OCI-LY1 (cell line): ENCODE measurements around the gene SPRED2.

Source experiments
- H2AFZ ChIP-seq: fragments of 200-600 bp; sonication (generic), shearing (Covaris generic); 2 replicates; pipeline ENCODE4 v1.6.0; 2014; ENCODE audit warnings: antibody characterized with exemption, mild to moderate bottlenecking, low read length
- H3F3A ChIP-seq: fragments of 200-600 bp; sonication (generic), shearing (Covaris generic); 2 replicates; pipeline ENCODE4 v1.6.0; 2014; ENCODE audit warnings: mild to moderate bottlenecking, antibody characterized with exemption, low read length, moderate library complexity; ENCODE audit not compliant: insufficient read depth
- H3K27ac ChIP-seq: fragments of 200-600 bp; sonication (generic); 2 replicates; pipeline ENCODE4 v1.5.1; 2014; ENCODE audit warnings: low read length, mixed run types, mild to moderate bottlenecking, low read depth; ENCODE audit not compliant: poor library complexity, severe bottlenecking
- H3K27me3 ChIP-seq: fragments of 200-600 bp; sonication (generic); 2 replicates; pipeline ENCODE4 v1.6.0; 2014; ENCODE audit warnings: antibody characterized with exemption, mild to moderate bottlenecking, low read length, moderate library complexity; ENCODE audit not compliant: insufficient read depth
- H3K36me3 ChIP-seq: fragments of 200-600 bp; sonication (generic); 2 replicates; pipeline ENCODE4 v1.6.1; 2014; ENCODE audit warnings: mild to moderate bottlenecking, antibody characterized with exemption, low read length, moderate library complexity, mixed read lengths; ENCODE audit not compliant: insufficient read depth
- H3K4me1 ChIP-seq: fragments of 200-600 bp; sonication (generic); 2 replicates; pipeline ENCODE4 v1.5.1; 2014; ENCODE audit warnings: mild to moderate bottlenecking, low read length, moderate library complexity; ENCODE audit not compliant: insufficient read depth, severe bottlenecking
- H3K4me2 ChIP-seq: fragments of 200-600 bp; sonication (generic), shearing (Covaris generic); 2 replicates; pipeline ENCODE4 v1.6.1; 2014; ENCODE audit warnings: low read length
- H3K4me3 ChIP-seq: fragments of 200-600 bp; sonication (generic); 2 replicates; pipeline ENCODE4 v1.5.1; 2014; ENCODE audit warnings: low read length, low read depth, mild to moderate bottlenecking, mixed read lengths; ENCODE audit not compliant: poor library complexity, severe bottlenecking
- H3K79me2 ChIP-seq: fragments of 200-600 bp; shearing (Covaris generic); 2 replicates; pipeline ENCODE4 v1.6.1; 2016; ENCODE audit warnings: mixed run types, low read length, mixed read lengths; ENCODE audit not compliant: insufficient read depth
- H3K9ac ChIP-seq: fragments of 200-600 bp; sonication (generic), shearing (Covaris generic); 2 replicates; pipeline ENCODE4 v1.6.1; 2014; ENCODE audit warnings: mild to moderate bottlenecking, low read length, mixed read lengths
- H3K9me2 ChIP-seq: fragments of 200-600 bp; sonication (generic), shearing (Covaris generic); 2 replicates; pipeline ENCODE4 v1.6.1; 2014; ENCODE audit warnings: low read depth, mild to moderate bottlenecking, low read length, mixed read lengths
- H3K9me3 ChIP-seq: fragments of 200-600 bp; shearing (Covaris generic); 2 replicates; pipeline ENCODE4 v1.6.1; 2014; ENCODE audit warnings: low read length, mixed read lengths
- H4K20me1 ChIP-seq: fragments of 200-600 bp; sonication (generic), shearing (Covaris generic); 2 replicates; pipeline ENCODE4 v1.6.0; 2016; ENCODE audit warnings: mild to moderate bottlenecking, low read length; ENCODE audit not compliant: insufficient read depth
- EZH2 ChIP-seq: fragments of 200-600 bp; sonication (generic), shearing (Covaris generic); IDR thresholded peaks from 2 replicates; pipeline ENCODE4 v1.8.0; 2017; ENCODE audit warnings: borderline replicate concordance, mixed run types, mild to moderate bottlenecking, antibody characterized with exemption, low read length, moderate library complexity, mixed read lengths
- TF ChIP-seq, protein P1 (sequence below): fragments of 200-600 bp; sonication (generic), shearing (Covaris generic); IDR thresholded peaks from 2 replicates; pipeline ENCODE4 v1.5.1; 2017; ENCODE audit warnings: mild to moderate bottlenecking, antibody characterized with exemption, low read length, moderate library complexity, mixed read lengths

SPRED2 gene

DNA sequence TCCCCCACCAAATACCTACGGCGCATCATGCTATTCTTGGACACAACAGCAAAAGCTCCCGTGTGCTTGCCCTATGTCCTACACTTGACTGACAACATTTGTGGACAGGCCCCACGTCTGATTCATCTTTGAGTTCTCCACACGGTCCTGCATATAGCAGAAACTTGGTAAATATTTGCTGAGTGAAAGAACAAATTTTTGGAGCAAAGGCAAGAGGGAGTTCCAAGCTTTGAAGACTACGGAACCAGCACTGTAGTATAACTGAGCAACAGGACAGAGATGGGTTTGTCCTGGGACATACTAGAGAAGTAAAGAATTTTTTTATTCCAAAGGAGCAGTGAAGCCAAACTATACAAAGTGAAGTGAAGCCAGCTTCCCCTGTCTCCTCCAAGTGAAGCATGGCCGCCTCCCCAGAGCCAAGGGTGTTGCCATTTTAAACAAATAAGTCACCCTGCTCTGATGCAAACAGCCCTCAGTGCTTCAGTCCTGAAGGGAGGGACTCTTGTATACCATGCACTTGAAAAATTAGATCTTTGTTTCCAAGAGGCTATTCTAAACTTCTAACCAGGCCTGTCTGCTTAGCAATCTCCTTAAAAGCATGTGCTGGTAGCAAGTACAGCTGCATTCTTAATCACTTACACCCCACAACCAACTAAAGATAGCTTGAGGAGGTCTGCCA, 35.9 kb downstream of the SPRED2 start:
- H3K4me1 ChIP-seq = peaks cover 76% of the 10 kb centered on the region
- peak overlapping the region; percentile 55 for H3K9ac ChIP-seq
- H3K27ac ChIP-seq = peak overlapping the region; percentile 97
- H3K4me2 ChIP-seq = peak overlapping the region; percentile 56
- no peaks in the 10 kb centered on the region for H3F3A ChIP-seq
- no peak for TF ChIP-seq EZH2
- TF ChIP-seq, protein P1, sequence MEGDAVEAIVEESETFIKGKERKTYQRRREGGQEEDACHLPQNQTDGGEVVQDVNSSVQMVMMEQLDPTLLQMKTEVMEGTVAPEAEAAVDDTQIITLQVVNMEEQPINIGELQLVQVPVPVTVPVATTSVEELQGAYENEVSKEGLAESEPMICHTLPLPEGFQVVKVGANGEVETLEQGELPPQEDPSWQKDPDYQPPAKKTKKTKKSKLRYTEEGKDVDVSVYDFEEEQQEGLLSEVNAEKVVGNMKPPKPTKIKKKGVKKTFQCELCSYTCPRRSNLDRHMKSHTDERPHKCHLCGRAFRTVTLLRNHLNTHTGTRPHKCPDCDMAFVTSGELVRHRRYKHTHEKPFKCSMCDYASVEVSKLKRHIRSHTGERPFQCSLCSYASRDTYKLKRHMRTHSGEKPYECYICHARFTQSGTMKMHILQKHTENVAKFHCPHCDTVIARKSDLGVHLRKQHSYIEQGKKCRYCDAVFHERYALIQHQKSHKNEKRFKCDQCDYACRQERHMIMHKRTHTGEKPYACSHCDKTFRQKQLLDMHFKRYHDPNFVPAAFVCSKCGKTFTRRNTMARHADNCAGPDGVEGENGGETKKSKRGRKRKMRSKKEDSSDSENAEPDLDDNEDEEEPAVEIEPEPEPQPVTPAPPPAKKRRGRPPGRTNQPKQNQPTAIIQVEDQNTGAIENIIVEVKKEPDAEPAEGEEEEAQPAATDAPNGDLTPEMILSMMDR = no peak
- no peaks in the 10 kb centered on the region for H3K9me3 ChIP-seq
- H3K27me3 ChIP-seq = no peaks in the 10 kb centered on the region
- no peak overlapping the region for H2AFZ ChIP-seq
- H3K4me3 ChIP-seq = peak overlapping the region; percentile 34
- H4K20me1 ChIP-seq = no peaks in the 10 kb centered on the region
- H3K9me2 ChIP-seq = no peaks in the 10 kb centered on the region
- H3K79me2 ChIP-seq = peaks cover 32% of the 10 kb centered on the region
- peaks cover 4% of the 10 kb centered on the region; the same call in 1 of the 2 replicates for H3K36me3 ChIP-seq

DNA sequence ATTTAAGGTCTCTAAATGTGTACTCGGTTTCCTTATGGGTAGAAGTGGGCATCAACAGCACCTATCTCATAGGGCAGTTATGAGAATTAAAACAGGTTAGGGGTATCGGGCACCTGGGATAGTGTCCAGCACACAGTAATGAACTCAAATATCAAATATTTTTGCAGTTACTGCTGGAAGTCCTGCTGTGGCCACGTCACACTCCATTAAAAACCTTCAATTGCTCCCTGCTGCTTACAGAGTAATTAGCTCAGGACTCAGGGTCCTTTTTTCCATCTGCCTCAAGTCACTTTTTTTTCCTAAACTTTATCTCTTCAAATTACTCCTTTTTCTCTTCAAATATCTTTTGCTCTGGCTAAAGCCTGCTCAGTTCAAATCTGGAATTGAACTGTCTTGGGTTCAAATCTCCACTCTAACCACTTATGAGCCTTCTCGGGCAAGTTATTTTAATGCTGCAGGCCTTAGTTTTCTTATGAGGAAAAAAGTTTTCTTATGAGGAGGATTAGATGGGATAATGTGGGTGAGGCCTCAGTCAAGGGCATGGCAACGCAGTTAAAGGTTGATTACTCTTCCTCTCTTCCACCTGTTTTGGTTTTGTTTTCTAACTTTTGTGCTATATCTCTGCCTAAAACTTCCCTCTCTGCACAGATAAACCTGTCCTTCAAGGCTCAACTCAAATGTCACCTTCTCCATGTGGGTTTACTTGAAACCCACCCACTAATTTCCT, 36.6 kb downstream of the SPRED2 start:
- Histone ChIP-seq H3K9ac (peak overlapping the region; percentile 55), H4K20me1 (no peaks in the 10 kb centered on the region), H3K79me2 (peaks cover 30% of the 10 kb centered on the region), H3K9me2 (no peaks in the 10 kb centered on the region), H3K4me3 (peak overlapping the region; percentile 34), H3K27me3 (no peaks in the 10 kb centered on the region), H3K36me3 (peaks cover 4% of the 10 kb centered on the region; the same call in 1 of the 2 replicates), H3K9me3 (no peaks in the 10 kb centered on the region), H3K27ac (peak overlapping the region; percentile 97), H3K4me2 (peak overlapping the region; percentile 56), H3K4me1 (peaks cover 77% of the 10 kb centered on the region), H2AFZ (no peak overlapping the region), H3F3A (no peaks in the 10 kb centered on the region)
- TF ChIP-seq, protein P1 = no peak
- TF ChIP-seq EZH2 = no peak

GRCh38 chr2:65393743-65394422, 38.5 kb downstream of the SPRED2 start:
- H4K20me1 ChIP-seq = no peaks in the 10 kb centered on the region
- TF ChIP-seq EZH2 = no peak
- TF ChIP-seq, protein P1 = no peak
- peaks cover 16% of the 10 kb centered on the region for H3K79me2 ChIP-seq
- H3K4me2 ChIP-seq = peak overlapping the region; percentile 56
- H3K9ac ChIP-seq = peak overlapping the region; percentile 26; the same call in 1 of the 2 replicates
- peaks cover 4% of the 10 kb centered on the region; the same call in 1 of the 2 replicates for H3K36me3 ChIP-seq
- peak overlapping the region; percentile 12 for H3K4me3 ChIP-seq
- no peaks in the 10 kb centered on the region for H3K9me3 ChIP-seq
- H3K27me3 ChIP-seq = no peaks in the 10 kb centered on the region
- H3K27ac ChIP-seq = peak overlapping the region; percentile 97
- peaks cover 90% of the 10 kb centered on the region for H3K4me1 ChIP-seq
- no peak overlapping the region for H2AFZ ChIP-seq
- H3K9me2 ChIP-seq = no peaks in the 10 kb centered on the region
- H3F3A ChIP-seq = no peaks in the 10 kb centered on the region; the same call in 1 of the 2 replicates
